Mesothelial cell of epicardium (in vitro differentiated cells): ENCODE data around the gene KIAA0319L. TPM values are rescaled to one million over a fixed set of nuclear protein-coding genes. Genes with fewer than 3 reads are reported as not detected.

ENCODE experiments used
- DNase-seq, 2 experiments: peaks; one replicate each; pipeline ENCODE4 v3.0.0; 2021; ENCODE audit warnings: low spot score in 2 of 2; ENCODE audit not compliant: unreplicated experiment in 2 of 2
- H3K27ac Mint-ChIP-seq: 2 replicates; pipeline ENCODE4 v1.8.0; 2021; ENCODE audit warnings: mixed read lengths
- H3K27me3 Mint-ChIP-seq: 2 replicates; pipeline ENCODE4 v1.8.0; 2021; ENCODE audit warnings: low read depth, mixed read lengths
- H3K36me3 Mint-ChIP-seq: 2 replicates; pipeline ENCODE4 v1.8.0; 2021; ENCODE audit warnings: mixed read lengths
- H3K4me1 Mint-ChIP-seq: 2 replicates; pipeline ENCODE4 v1.8.0; 2021; ENCODE audit warnings: mixed read lengths
- H3K4me3 Mint-ChIP-seq: 2 replicates; pipeline ENCODE4 v1.8.0; 2021; ENCODE audit warnings: mild to moderate bottlenecking, moderate library complexity, mixed read lengths
- H3K9me3 Mint-ChIP-seq: 2 replicates; pipeline ENCODE4 v1.8.0; 2021; ENCODE audit warnings: mixed read lengths
- CTCF ChIP-seq: fragments of 200-600 bp; sonication (generic); IDR thresholded peaks from one replicate; pipeline ENCODE4 v1.5.0; 2021; ENCODE audit warnings: antibody characterized with exemption; ENCODE audit not compliant: unreplicated experiment
- total RNA-seq: library from RNA; stranded (reverse); gene quantifications from 3 replicates; pipeline ENCODE4 v1.2.1, GENCODE V29; 2021

KIAA0319L gene
- total RNA-seq, 1 donor from 2014 or later: 72.5 TPM

- TF ChIP-seq CTCF: no peak
- H3K4me3 Mint-ChIP-seq: peak overlapping the region; percentile 51
- H3K27ac Mint-ChIP-seq: no peak overlapping the region
- H3K9me3 Mint-ChIP-seq: no peaks in the 10 kb centered on the region
- H3K4me1 Mint-ChIP-seq: peaks cover 40% of the 10 kb centered on the region
- peaks cover 70% of the 10 kb centered on the region for H3K27me3 Mint-ChIP-seq
- H3K36me3 Mint-ChIP-seq: no peaks in the 10 kb centered on the region
- DNase-seq: no peak
Observed at GRCh38 chr1:35574125-35574654, 17.0 kb upstream of the KIAA0319L start.

GRCh38 chr1:35573198-35574124 lies 16.3 kb upstream of the KIAA0319L start, which contains the start of gene TFAP2E:
Gene TFAP2E (plus strand): TSS chr1:35573314. CDS start chr1:35573578, 264 bp downstream.
- no peaks in the 10 kb centered on the region for H3K36me3 Mint-ChIP-seq
- TF ChIP-seq CTCF: no peak
- DNase-seq: peak in 1 of 2 experiments; percentile 62
- H3K4me3 Mint-ChIP-seq: peak within 1 kb of the TSS; percentile 66
- peaks cover 68% of the 10 kb centered on the region for H3K27me3 Mint-ChIP-seq
- H3K27ac Mint-ChIP-seq: no peak within 1 kb of the TSS
- H3K9me3 Mint-ChIP-seq: no peaks in the 10 kb centered on the region
- peaks cover 38% of the 10 kb centered on the region for H3K4me1 Mint-ChIP-seq

- Mint-ChIP-seq H3K27me3 (peaks cover 57% of the 10 kb centered on the region), H3K4me1 (peaks cover 29% of the 10 kb centered on the region), H3K4me3 (peak overlapping the region; percentile 66), H3K36me3 (no peaks in the 10 kb centered on the region), H3K27ac (no peak overlapping the region), H3K9me3 (no peaks in the 10 kb centered on the region)
- TF ChIP-seq CTCF: no peak
- DNase-seq: no peak
Observed at GRCh38 chr1:35572296-35572695, 15.1 kb upstream of the KIAA0319L start.

- H3K27me3 Mint-ChIP-seq: peaks cover 51% of the 10 kb centered on the region
- H3K27ac Mint-ChIP-seq: no peak overlapping the region
- H3K9me3 Mint-ChIP-seq: no peaks in the 10 kb centered on the region
- no peak for DNase-seq
- TF ChIP-seq CTCF: no peak
- peaks cover 26% of the 10 kb centered on the region for H3K4me1 Mint-ChIP-seq
- no peak overlapping the region for H3K4me3 Mint-ChIP-seq
- no peaks in the 10 kb centered on the region for H3K36me3 Mint-ChIP-seq
Observed at GRCh38 chr1:35571263-35571662, 14.1 kb upstream of the KIAA0319L start.

GRCh38 chr1:35570589-35571137 lies 13.5 kb upstream of the KIAA0319L start:
- Mint-ChIP-seq H3K4me3 (no peak overlapping the region), H3K27ac (no peak overlapping the region), H3K4me1 (peaks cover 20% of the 10 kb centered on the region), H3K9me3 (no peaks in the 10 kb centered on the region), H3K36me3 (no peaks in the 10 kb centered on the region), H3K27me3 (peaks cover 45% of the 10 kb centered on the region)
- no peak for DNase-seq
- TF ChIP-seq CTCF: no peak
